GM12891 (cell line): ENCODE results near the gene ATXN2L.
A peak's percentile ranks its signal among the peaks of the same experiment; 100 is the strongest.

Experiments
- POLR2A ChIP-seq: IDR thresholded peaks from 2 replicates; pipeline ENCODE4 v1.6.1; 2011; ENCODE audit warnings: low read depth, low read length, control low read depth
- POLR2AphosphoS5 ChIP-seq: IDR thresholded peaks from 2 replicates; pipeline ENCODE4 v1.6.1; 2011; ENCODE audit warnings: low read depth, low read length, control low read depth
- TAF1 ChIP-seq: IDR thresholded peaks from 2 replicates; pipeline ENCODE4 v1.6.1; 2011; ENCODE audit warnings: low read depth, low read length, control low read depth

- TF ChIP-seq POLR2A (no peak), POLR2AphosphoS5 (peak; percentile 34; the same call in 1 of the 2 replicates), TAF1 (no peak)
Observed at GRCh38 chr16:28837672-28838557, 15.1 kb downstream of the ATXN2L start.
